Vagina (tissue), 2 donors: Measurements from ENCODE around the gene PRKRIP1.

Experiments
- POLR2AphosphoS5 ChIP-seq, 2 donors: sonication (generic); formaldehyde crosslinking; IDR thresholded peaks; one replicate each; pipeline ENCODE4 v1.9.0; 2017; ENCODE audit warnings: antibody characterized with exemption in 2 of 2, mild to moderate bottlenecking in 2 of 2, low read depth in 1 of 2; ENCODE audit not compliant: insufficient read depth in 1 of 2
- TF ChIP-seq, protein P1 (sequence below), 3 experiments: fragments of 450-650 bp in 2 of 3; fragments of 200-600 bp in 1 of 3; sonication (generic) in 1 of 3; IDR thresholded peaks; one replicate each; pipeline ENCODE4 v1.5.1; 2017 to 2019; ENCODE audit warnings: antibody characterized with exemption in 3 of 3, mild to moderate bottlenecking in 2 of 3, moderate library complexity in 2 of 3

- TF ChIP-seq, protein P1, sequence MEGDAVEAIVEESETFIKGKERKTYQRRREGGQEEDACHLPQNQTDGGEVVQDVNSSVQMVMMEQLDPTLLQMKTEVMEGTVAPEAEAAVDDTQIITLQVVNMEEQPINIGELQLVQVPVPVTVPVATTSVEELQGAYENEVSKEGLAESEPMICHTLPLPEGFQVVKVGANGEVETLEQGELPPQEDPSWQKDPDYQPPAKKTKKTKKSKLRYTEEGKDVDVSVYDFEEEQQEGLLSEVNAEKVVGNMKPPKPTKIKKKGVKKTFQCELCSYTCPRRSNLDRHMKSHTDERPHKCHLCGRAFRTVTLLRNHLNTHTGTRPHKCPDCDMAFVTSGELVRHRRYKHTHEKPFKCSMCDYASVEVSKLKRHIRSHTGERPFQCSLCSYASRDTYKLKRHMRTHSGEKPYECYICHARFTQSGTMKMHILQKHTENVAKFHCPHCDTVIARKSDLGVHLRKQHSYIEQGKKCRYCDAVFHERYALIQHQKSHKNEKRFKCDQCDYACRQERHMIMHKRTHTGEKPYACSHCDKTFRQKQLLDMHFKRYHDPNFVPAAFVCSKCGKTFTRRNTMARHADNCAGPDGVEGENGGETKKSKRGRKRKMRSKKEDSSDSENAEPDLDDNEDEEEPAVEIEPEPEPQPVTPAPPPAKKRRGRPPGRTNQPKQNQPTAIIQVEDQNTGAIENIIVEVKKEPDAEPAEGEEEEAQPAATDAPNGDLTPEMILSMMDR (IDR thresholded peaks at IDR 0.05), result no peak
- TF ChIP-seq POLR2AphosphoS5 (IDR thresholded peaks at IDR 0.05; ENCODE audit: insufficient read depth in 1 of 2, low read depth in 1 of 2), result no peak
These were observed 49.5 kb downstream of the PRKRIP1 start for GRCh38 chr7:102445674-102446071.
